Left lung (tissue), 10 donors: ENCODE data around the gene LDAH. TPM values are rescaled to one million over a fixed set of nuclear protein-coding genes. Genes with fewer than 3 reads are reported as not detected.

Experiments
- ATAC-seq: fragments of 200-7000 bp; cut with Tn5 transposase; one replicate; pipeline ENCODE4 v1.9.1; 2020; ENCODE audit warnings: moderate library complexity
- DNase-seq, 4 donors: peaks; one replicate each; pipeline ENCODE4 v3.0.0-alpha.2; 2013 to 2020
- H3K27ac ChIP-seq, 2 donors: fragments of 200-600 bp; sonication (generic) in 1 of 2; one replicate each; pipeline versions ENCODE4 v1.5.0 to v1.8.0; 2020 to 2021
- H3K27me3 ChIP-seq, 2 donors: fragments of 200-600 bp; sonication (generic) in 1 of 2; one replicate each; pipeline versions ENCODE4 v1.5.0 to v1.8.0; 2020 to 2021
- H3K36me3 ChIP-seq, 2 donors: fragments of 200-600 bp; sonication (generic) in 1 of 2; one replicate each; pipeline versions ENCODE4 v1.5.0 to v1.8.0; 2020 to 2021
- H3K4me1 ChIP-seq, 2 donors: fragments of 200-600 bp; one replicate each; pipeline ENCODE4 v1.8.0; 2021
- H3K4me3 ChIP-seq, 2 donors: fragments of 200-600 bp; sonication (generic) in 1 of 2; one replicate each; pipeline versions ENCODE4 v1.5.0 to v1.8.0; 2020 to 2021; ENCODE audit warnings: mild to moderate bottlenecking in 1 of 2
- H3K9me3 ChIP-seq, 2 donors: fragments of 200-600 bp; sonication (generic) in 1 of 2; one replicate each; pipeline versions ENCODE4 v1.5.0 to v1.8.0; 2020 to 2021
- intact Hi-C, 2 donors: fragments of 100-400 bp; cut with DNase I; formaldehyde crosslinking; loops; one replicate each; pipeline versions ENCODE4 v1.11.2 to v1.14.2; 2022
- polyA plus RNA-seq, 6 donors: library from polyadenylated mRNA; unstranded; fragments of 120-200 nt; gene quantifications; one replicate each; pipeline ENCODE4 v1.2.1, GENCODE V29; 2013; ENCODE audit not compliant: insufficient read length in 6 of 6
- total RNA-seq, 2 donors: library from RNA; stranded (reverse); fragmentation: NEBNext Ultra II Directional; extraction: Animal tissue kit (Norgen Biotek cat#: 25700); gene quantifications; one replicate each; pipeline ENCODE4 v1.2.1, GENCODE V29; 2021
- TF ChIP-seq, protein P1 (sequence below), 2 donors: fragments of 200-600 bp; sonication (generic) in 1 of 2; IDR thresholded peaks; one replicate each; pipeline versions ENCODE4 v1.5.0 to v1.8.0; 2021; ENCODE audit warnings: antibody characterized with exemption in 2 of 2
- donor health status: DM: no; HTN: yes; CAD: no.
- donor health status: DM: no; HTN: no; CAD: no.

LDAH gene
- total and polyA plus RNA-seq, 8 donors = 20.2 to 25.7 (median 22.3) TPM

DNA sequence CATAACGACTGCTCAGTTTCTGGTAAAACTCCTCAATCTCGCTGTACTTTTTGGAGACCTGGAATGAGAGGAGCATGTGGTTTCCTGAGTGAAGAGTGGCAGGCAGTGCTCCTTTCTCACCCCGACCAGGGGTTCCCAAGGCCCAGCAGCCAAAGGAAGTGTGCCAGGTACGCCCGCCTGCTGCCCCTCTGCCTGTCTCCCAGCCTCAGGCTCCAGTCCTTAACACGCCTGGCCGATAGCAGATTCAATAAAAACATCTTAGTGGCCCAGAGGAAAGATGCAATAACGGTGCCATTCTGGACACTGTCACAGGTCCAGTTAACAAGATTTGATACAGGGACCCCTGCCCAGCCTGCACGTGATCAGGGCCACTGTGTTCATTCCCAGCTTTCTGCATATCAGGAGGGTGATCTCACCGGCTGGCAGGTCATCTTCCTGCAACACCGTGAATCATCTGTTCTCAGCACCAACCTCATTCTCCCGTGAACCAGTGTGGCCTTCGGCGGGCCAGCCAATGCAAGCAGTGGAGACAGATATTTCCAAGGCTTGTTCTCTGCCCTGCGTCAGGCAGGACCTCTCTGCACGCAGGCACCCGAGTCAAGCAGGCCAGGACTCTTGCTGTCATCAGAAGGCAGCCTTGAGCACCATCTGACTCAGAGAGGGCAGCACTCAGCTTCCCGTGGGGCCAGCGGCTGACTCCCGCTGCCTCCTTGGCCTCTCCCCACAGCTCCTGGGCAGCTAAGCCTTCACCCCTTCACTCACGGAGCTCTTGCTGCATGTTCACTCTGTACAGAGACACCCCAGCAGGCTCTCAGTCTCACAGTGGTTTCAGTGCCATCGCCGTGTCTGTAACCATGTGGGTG lies 181.5 kb downstream of the LDAH start:
- TF ChIP-seq, protein P1, sequence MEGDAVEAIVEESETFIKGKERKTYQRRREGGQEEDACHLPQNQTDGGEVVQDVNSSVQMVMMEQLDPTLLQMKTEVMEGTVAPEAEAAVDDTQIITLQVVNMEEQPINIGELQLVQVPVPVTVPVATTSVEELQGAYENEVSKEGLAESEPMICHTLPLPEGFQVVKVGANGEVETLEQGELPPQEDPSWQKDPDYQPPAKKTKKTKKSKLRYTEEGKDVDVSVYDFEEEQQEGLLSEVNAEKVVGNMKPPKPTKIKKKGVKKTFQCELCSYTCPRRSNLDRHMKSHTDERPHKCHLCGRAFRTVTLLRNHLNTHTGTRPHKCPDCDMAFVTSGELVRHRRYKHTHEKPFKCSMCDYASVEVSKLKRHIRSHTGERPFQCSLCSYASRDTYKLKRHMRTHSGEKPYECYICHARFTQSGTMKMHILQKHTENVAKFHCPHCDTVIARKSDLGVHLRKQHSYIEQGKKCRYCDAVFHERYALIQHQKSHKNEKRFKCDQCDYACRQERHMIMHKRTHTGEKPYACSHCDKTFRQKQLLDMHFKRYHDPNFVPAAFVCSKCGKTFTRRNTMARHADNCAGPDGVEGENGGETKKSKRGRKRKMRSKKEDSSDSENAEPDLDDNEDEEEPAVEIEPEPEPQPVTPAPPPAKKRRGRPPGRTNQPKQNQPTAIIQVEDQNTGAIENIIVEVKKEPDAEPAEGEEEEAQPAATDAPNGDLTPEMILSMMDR (IDR thresholded peaks at IDR 0.05) = no peak
- H3K9me3 ChIP-seq = no peaks in the 10 kb centered on the region
- no peak overlapping the region for H3K4me3 ChIP-seq
- H3K4me1 ChIP-seq = peaks cover 0 to 6% of the 10 kb centered on the region in 2 donors
- peak in 1 of 4 donors; percentile 53 for DNase-seq
- peaks cover 0 to 91% of the 10 kb centered on the region in 2 donors for H3K36me3 ChIP-seq
- H3K27ac ChIP-seq = no peak overlapping the region
- no peak for ATAC-seq
- intact Hi-C loops = no loop called here
- no peaks in the 10 kb centered on the region for H3K27me3 ChIP-seq

DNA sequence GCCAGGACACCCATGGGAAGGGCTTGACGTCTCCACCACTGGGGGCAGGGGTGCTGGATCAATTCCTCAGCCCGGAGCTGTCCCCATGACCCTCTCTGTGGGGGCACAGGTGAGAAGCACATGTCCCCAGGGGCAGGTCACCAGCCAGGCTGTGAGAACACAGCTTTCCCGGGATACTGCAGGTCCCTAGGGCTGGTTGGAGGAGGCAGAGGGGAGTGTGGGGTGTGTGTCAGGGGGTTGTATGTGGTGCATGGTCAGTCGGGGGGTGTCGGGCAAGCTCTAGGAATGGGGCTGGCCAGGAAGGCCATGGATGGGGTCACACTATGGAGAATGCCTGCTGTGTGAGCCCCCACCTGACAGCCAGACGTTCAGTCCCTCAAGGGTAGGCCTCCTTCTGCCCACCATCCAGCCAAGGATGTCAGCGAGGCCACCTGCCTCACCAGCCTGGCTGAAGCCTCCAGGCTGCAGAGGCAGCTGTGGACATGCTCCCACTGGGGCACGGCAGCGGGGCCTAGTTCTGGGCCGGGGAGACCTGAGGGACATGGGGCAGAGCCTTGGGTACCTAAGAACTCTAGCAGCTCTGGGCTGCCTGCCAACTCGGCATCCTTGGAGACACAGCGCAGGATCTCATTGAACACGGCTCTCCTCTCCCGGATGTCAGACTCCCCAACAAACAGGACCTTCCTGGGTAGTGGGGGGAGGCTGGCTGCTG lies 182.3 kb downstream of the LDAH start:
- Histone ChIP-seq H3K4me3 (no peak overlapping the region), H3K27ac (no peak overlapping the region), H3K9me3 (no peaks in the 10 kb centered on the region), H3K36me3 (peaks cover 0 to 86% of the 10 kb centered on the region in 2 donors), H3K27me3 (no peaks in the 10 kb centered on the region), H3K4me1 (peaks cover 1 to 8% of the 10 kb centered on the region in 2 donors)
- intact Hi-C loops = no loop called here
- DNase-seq = peak in 1 of 4 donors; percentile 59
- ATAC-seq = no peak
- TF ChIP-seq, protein P1 (IDR thresholded peaks at IDR 0.05) = no peak

DNA sequence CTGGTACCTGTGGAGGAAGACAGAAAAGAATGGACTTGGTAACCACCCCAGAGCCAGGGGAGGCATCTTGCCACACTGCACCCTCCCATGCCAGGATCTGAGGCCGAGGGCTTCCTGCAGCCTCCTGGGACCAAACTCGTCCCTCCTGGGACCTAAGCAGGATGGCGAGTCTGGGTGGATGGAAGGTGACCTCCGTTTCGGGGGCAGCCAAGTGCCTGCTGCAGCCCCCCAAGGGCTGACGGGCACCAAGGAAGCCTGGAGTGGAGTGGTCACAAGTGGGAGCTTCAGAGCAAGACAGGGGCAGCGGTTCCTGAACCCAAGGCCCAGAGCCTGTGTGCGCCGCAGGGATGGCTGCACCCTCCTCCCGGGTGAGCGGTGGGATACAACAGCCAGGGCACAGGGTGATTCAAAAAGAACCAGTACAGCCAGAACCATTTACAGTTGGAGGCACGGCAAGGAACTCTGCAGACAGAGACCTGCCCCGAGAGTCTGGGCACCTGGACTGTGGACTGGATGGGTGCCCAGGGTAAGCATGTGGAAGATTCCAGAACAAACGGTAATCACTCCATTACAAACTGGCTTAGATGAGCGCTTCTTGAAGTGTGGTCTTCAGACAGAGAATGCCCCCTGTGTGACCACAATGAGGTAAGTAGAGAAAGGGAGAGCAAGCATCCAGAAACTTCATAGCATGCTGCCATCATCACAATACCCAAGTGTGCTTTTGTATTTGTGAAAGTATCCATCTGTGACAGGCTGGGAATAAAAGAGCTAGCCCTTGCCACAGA lies 184.1 kb downstream of the LDAH start:
- Histone ChIP-seq H3K9me3 (no peaks in the 10 kb centered on the region), H3K36me3 (peaks cover 0 to 76% of the 10 kb centered on the region in 2 donors), H3K27me3 (no peaks in the 10 kb centered on the region), H3K27ac (no peak overlapping the region), H3K4me3 (no peak overlapping the region), H3K4me1 (peaks cover 16 to 25% of the 10 kb centered on the region in 2 donors)
- ATAC-seq = no peak
- intact Hi-C loops = loop anchor here (2.0 to 10.0 kb wide), 2 partner anchors 194 to 196 kb away; partner anchors contain the start of gene RHOB (in 1 of the 2)
- DNase-seq = peak in 1 of 4 donors; percentile 44
- TF ChIP-seq, protein P1 (IDR thresholded peaks at IDR 0.05) = no peak

DNA sequence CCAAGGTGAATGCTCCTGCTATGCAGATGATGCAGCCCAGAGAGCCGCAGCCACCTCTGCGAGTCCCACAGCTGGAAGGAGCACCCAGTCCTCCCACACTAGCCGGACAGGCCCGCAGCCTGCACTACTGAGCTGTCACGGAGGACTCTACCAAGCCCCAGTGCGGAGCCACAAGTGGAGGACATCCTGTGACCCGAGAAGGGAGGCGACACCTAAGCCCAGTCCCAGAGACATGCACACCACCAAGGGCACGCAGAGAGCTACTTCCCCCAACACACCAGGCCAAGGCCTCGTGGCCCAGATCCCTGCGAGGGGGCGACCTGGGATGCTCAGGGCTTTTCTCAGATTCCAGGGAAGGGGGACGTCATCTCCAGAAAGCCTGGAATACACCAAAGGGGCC lies 184.9 kb downstream of the LDAH start:
- no peak for ATAC-seq
- TF ChIP-seq, protein P1 (IDR thresholded peaks at IDR 0.05) = no peak
- peaks cover 0 to 68% of the 10 kb centered on the region in 2 donors for H3K36me3 ChIP-seq
- H3K27ac ChIP-seq = no peak overlapping the region
- no peaks in the 10 kb centered on the region for H3K27me3 ChIP-seq
- peak in 1 of 4 donors; percentile 75 for DNase-seq
- H3K4me1 ChIP-seq = peaks cover 23 to 28% of the 10 kb centered on the region in 2 donors
- intact Hi-C loops = loop anchor here (2.0 to 10.0 kb wide), 2 partner anchors 193 to 195 kb away; partner anchors contain the start of gene RHOB (in 1 of the 2)
- H3K9me3 ChIP-seq = no peaks in the 10 kb centered on the region
- H3K4me3 ChIP-seq = no peak overlapping the region
